Subcutaneous adipose tissue (tissue), 4 donors: ENCODE measurements around the gene BLOC1S2. TPM values are rescaled to one million over a fixed set of nuclear protein-coding genes. Genes with fewer than 3 reads are reported as not detected.

Experiments
- CTCF ChIP-seq: fragments of 450-650 bp; IDR thresholded peaks from one replicate; pipeline ENCODE4 v1.5.1; 2016; ENCODE audit warnings: low read depth, mild to moderate bottlenecking, control low read depth, antibody characterized with exemption, moderate library complexity
- small RNA-seq: library from RNA; depleted of rRNA; stranded (forward); fragments of <200 nt; gene quantifications from one replicate; pipeline ENCODE3, GENCODE V24; 2016
- total RNA-seq, 4 donors: library from RNA; depleted of rRNA; stranded (reverse); fragments of >200 nt; gene quantifications; one replicate each; pipeline ENCODE4 v1.1.0, GENCODE V29; 2016

Gene BLOC1S2
- total RNA-seq, 4 donors from 2014 or later = 11.3 to 52.9 (median 38.6) TPM

- no peak for TF ChIP-seq CTCF
Observed at GRCh38 chr10:100248820-100249219, 37.7 kb downstream of the BLOC1S2 start.

- no peak for TF ChIP-seq CTCF
Observed at GRCh38 chr10:100245484-100246220, 40.8 kb downstream of the BLOC1S2 start.

- no peak for TF ChIP-seq CTCF
Observed at GRCh38 chr10:100239851-100240250, 46.6 kb downstream of the BLOC1S2 start.

GRCh38 chr10:100238429-100238828 is 48.1 kb downstream of the BLOC1S2 start:
- no peak for TF ChIP-seq CTCF

GRCh38 chr10:100232101-100232500 is 54.4 kb downstream of the BLOC1S2 start:
- no peak for TF ChIP-seq CTCF

GRCh38 chr10:100229819-100230422 is 56.6 kb downstream of the BLOC1S2 start:
- TF ChIP-seq CTCF = no peak

GRCh38 chr10:100223879-100224278 is 62.6 kb downstream of the BLOC1S2 start:
- TF ChIP-seq CTCF = no peak

Small RNA genes within 50 kb of the gene (small RNA-seq; reads per million reads assigned to genes)
- gene RNU6-422P (not detected), gene SNORA12 (35.9 reads per million, percentile 96 among the genes with 10 or more reads in this experiment)

Other genes with a start within 250 kb of the BLOC1S2 start
- not detected for gene CPN1, start 204.8 kb downstream of the BLOC1S2 start, total RNA-seq
- 10 to 100 TPM; 22.6 to 43.9 (median 24.0) TPM for gene ERLIN1, start 100.7 kb downstream of the BLOC1S2 start, total RNA-seq
- gene CHUK, start 57.1 kb downstream of the BLOC1S2 start, total RNA-seq = 10 to 100 TPM; 22.0 to 36.5 (median 22.6) TPM
- 10 to 100 TPM; 12.6 to 23.0 (median 17.0) TPM for gene CWF19L1, start 19.0 kb downstream of the BLOC1S2 start, total RNA-seq
- 1 to 10 TPM in 1 of 4 donors, not detected in 3; 1.2 TPM for gene PKD2L1, start 43.5 kb upstream of the BLOC1S2 start, total RNA-seq
- 1,000 to 10,000 TPM in 2 of 4 donors, 100 to 1,000 TPM in 2; 226 to 2,147 (median 965) TPM for gene SCD, start 60.6 kb upstream of the BLOC1S2 start, total RNA-seq
- not detected for gene WNT8B, start 176.3 kb upstream of the BLOC1S2 start, total RNA-seq
- 10 to 100 TPM in 1 of 4 donors, 1 to 10 TPM in 3; 6.8 to 14.3 (median 9.4) TPM for gene SEC31B, start 233.2 kb upstream of the BLOC1S2 start, total RNA-seq
- gene NDUFB8, start 243.2 kb upstream of the BLOC1S2 start, total RNA-seq = 100 to 1,000 TPM in 3 of 4 donors, 10 to 100 TPM in 1; 84.9 to 176 (median 135) TPM
- gene HIF1AN, start 249.3 kb upstream of the BLOC1S2 start, total RNA-seq = 10 to 100 TPM; 11.0 to 23.2 (median 18.1) TPM